CD14-positive monocyte (primary cell): ENCODE data around the gene B3GNT2. TPM values are rescaled to one million over a fixed set of nuclear protein-coding genes. Genes with fewer than 3 reads are reported as not detected.

Source experiments
- DNase-seq, 3 donors: peaks; one replicate each; pipeline ENCODE4 v3.0.0-alpha.2; 2011 to 2022
- H2AFZ ChIP-seq: 2 replicates; pipeline ENCODE4 v1.6.0; 2012; ENCODE audit warnings: mild to moderate bottlenecking, low read depth, low read length, inconsistent platforms; ENCODE audit not compliant: insufficient read depth, poor library complexity, severe bottlenecking
- H3K27ac ChIP-seq, 2 donors: 1 replicate in 1 of 2; 2 replicates in 1 of 2; pipeline ENCODE4 v1.5.1; 2012 to 2013; ENCODE audit warnings: low read length in 2 of 2, control low read depth in 1 of 2, inconsistent platforms in 1 of 2, low read depth in 1 of 2, mild to moderate bottlenecking in 1 of 2
- H3K27me3 ChIP-seq, 2 donors: one replicate each; pipeline versions ENCODE4 v1.6.0 to v1.6.1; 2011 to 2013; ENCODE audit warnings: low read length in 2 of 2; ENCODE audit not compliant: control insufficient read depth in 2 of 2, insufficient read depth in 2 of 2
- H3K36me3 ChIP-seq, 2 donors: replicated peaks in 1 of 2; 1 replicate in 1 of 2; 2 replicates in 1 of 2; pipeline versions ENCODE4 v1.5.1 to v1.6.1; 2012 to 2013; ENCODE audit warnings: low read length in 2 of 2, control low read depth in 1 of 2, inconsistent platforms in 1 of 2, mild to moderate bottlenecking in 1 of 2; ENCODE audit not compliant: insufficient read depth in 2 of 2, control insufficient read depth in 1 of 2
- H3K4me1 ChIP-seq, 2 donors: 1 replicate in 1 of 2; 2 replicates in 1 of 2; pipeline versions ENCODE4 v1.5.1 to v1.6.1; 2012 to 2013; ENCODE audit warnings: low read length in 2 of 2, control low read depth in 1 of 2, inconsistent platforms in 1 of 2, mild to moderate bottlenecking in 1 of 2, moderate library complexity in 1 of 2; ENCODE audit not compliant: insufficient read depth in 2 of 2, control insufficient read depth in 1 of 2
- H3K4me2 ChIP-seq: replicated peaks from 2 replicates; pipeline ENCODE3; 2012; ENCODE audit warnings: low read length, moderate library complexity, mild to moderate bottlenecking; ENCODE audit not compliant: poor library complexity, severe bottlenecking; ENCODE audit errors: extremely low read depth
- H3K4me3 ChIP-seq, 3 experiments: fragments of 200-600 bp in 1 of 3; sonication (generic) in 1 of 3; replicated peaks in 1 of 3; 1 replicate in 2 of 3; 2 replicates in 1 of 3; pipeline ENCODE4 v1.5.1; 2011 to 2013; ENCODE audit warnings: low read length in 3 of 3, mild to moderate bottlenecking in 3 of 3, control low read depth in 2 of 3, low read depth in 2 of 3, inconsistent platforms in 1 of 3, moderate library complexity in 1 of 3
- H3K79me2 ChIP-seq: 2 replicates; pipeline ENCODE4 v1.6.0; 2012; ENCODE audit warnings: mild to moderate bottlenecking, control low read depth, inconsistent platforms, low read length, moderate library complexity; ENCODE audit not compliant: insufficient read depth
- H3K9ac ChIP-seq: 2 replicates; pipeline ENCODE4 v1.6.0; 2017; ENCODE audit warnings: low read length, mild to moderate bottlenecking; ENCODE audit not compliant: insufficient read depth, poor library complexity, severe bottlenecking
- H3K9me3 ChIP-seq, 2 donors: replicated peaks in 1 of 2; 1 replicate in 1 of 2; 2 replicates in 1 of 2; pipeline versions ENCODE4 v1.5.1 to v1.6.1; 2012 to 2013; ENCODE audit warnings: low read length in 2 of 2, control low read depth in 1 of 2; ENCODE audit not compliant: control insufficient read depth in 1 of 2, insufficient read depth in 1 of 2
- H4K20me1 ChIP-seq: 2 replicates; pipeline ENCODE4 v1.6.0; 2012; ENCODE audit warnings: mild to moderate bottlenecking, low read length, control low read depth, moderate library complexity; ENCODE audit not compliant: insufficient read depth
- H3K27ac Mint-ChIP-seq, 7 donors: one replicate each; pipeline ENCODE4 v1.8.0; 2020; ENCODE audit warnings: mild to moderate bottlenecking in 7 of 7, mixed read lengths in 7 of 7, moderate library complexity in 6 of 7, inconsistent platforms in 2 of 7
- H3K27me3 Mint-ChIP-seq, 3 donors: one replicate each; pipeline ENCODE4 v1.8.0; 2021 to 2022; ENCODE audit warnings: low read depth in 3 of 3, mild to moderate bottlenecking in 3 of 3, mixed read lengths in 3 of 3, moderate library complexity in 3 of 3, inconsistent platforms in 1 of 3
- H3K36me3 Mint-ChIP-seq, 2 donors: one replicate each; pipeline ENCODE4 v1.8.0; 2020; ENCODE audit warnings: mixed read lengths in 2 of 2, inconsistent platforms in 1 of 2, mild to moderate bottlenecking in 1 of 2
- H3K4me1 Mint-ChIP-seq: one replicate; pipeline ENCODE4 v1.8.0; 2020; ENCODE audit warnings: mild to moderate bottlenecking, mixed read lengths
- H3K4me3 Mint-ChIP-seq, 2 donors: one replicate each; pipeline ENCODE4 v1.8.0; 2020; ENCODE audit warnings: mild to moderate bottlenecking in 2 of 2, mixed read lengths in 2 of 2, moderate library complexity in 1 of 2
- H3K9me3 Mint-ChIP-seq, 7 donors: one replicate each; pipeline ENCODE4 v1.8.0; 2020 to 2022; ENCODE audit warnings: mixed read lengths in 7 of 7, mild to moderate bottlenecking in 6 of 7, moderate library complexity in 6 of 7, inconsistent platforms in 2 of 7
- CTCF ChIP-seq: fragments of 200-600 bp; IDR thresholded peaks from one replicate; pipeline ENCODE4 v1.8.0; 2022; ENCODE audit warnings: antibody characterized with exemption, mild to moderate bottlenecking
- WGBS: methylation state at CpG from one replicate; pipeline ENCODE4 v1.1.5; 2013; ENCODE audit warnings: missing lambda C conversion rate; ENCODE audit not compliant: insufficient coverage; 5-methylcytosine and 5-hydroxymethylcytosine counted together
- intact Hi-C, 2 donors: fragments of 100-400 bp; cut with micrococcal nuclease; formaldehyde crosslinking; loops; one replicate each; pipeline versions ENCODE4 v1.15.0 to v1.15.1; 2023
- polyA plus RNA-seq, 3 donors: library from polyadenylated mRNA; depleted of rRNA in 1 of 3; unstranded in 2 of 3; stranded (reverse) in 1 of 3; fragments of 300-500 nt in 2 of 3; fragments of >200 nt in 1 of 3; fragmentation: Illumina TruSeq in 2 of 3; gene quantifications; 1 replicate in 2 of 3; 2 replicates in 1 of 3; pipeline ENCODE4 v1.2.3, GENCODE V29; 2012 to 2021

B3GNT2 gene
- polyA plus RNA-seq, 3 donors: 15.9 to 34.7 (median 18.5) TPM

- Mint-ChIP-seq H3K9me3 (peaks cover 4 to 12% (median 7%) of the 10 kb centered on the region in 7 donors), H3K4me3 (no peak overlapping the region), H3K27me3 (no peaks in the 10 kb centered on the region), H3K36me3 (peaks cover 9 to 23% of the 10 kb centered on the region in 2 donors), H3K4me1 (peaks cover 86% of the 10 kb centered on the region), H3K27ac (peak overlapping the region; percentile 53 to 87 (median 82))
- TF ChIP-seq CTCF: no peak
- H3K4me1 ChIP-seq: peaks cover 60 to 70% of the 10 kb centered on the region in 2 donors
- 88% methylated on average over 8 of the region's 11 CpGs for WGBS
- DNase-seq: no peak
- intact Hi-C loops: no loop called here
- H3K4me3 ChIP-seq: no peak overlapping the region
- no peak overlapping the region for H2AFZ ChIP-seq
- peaks cover 100% of the 10 kb centered on the region for H3K79me2 ChIP-seq
- H3K4me2 ChIP-seq: no peak overlapping the region
- peaks cover 5 to 8% of the 10 kb centered on the region in 2 donors for H3K9me3 ChIP-seq
- peaks cover 0 to 5% of the 10 kb centered on the region in 2 donors for H3K36me3 ChIP-seq
- H3K9ac ChIP-seq: no peak overlapping the region
- H3K27me3 ChIP-seq: no peaks in the 10 kb centered on the region
- peaks cover 100% of the 10 kb centered on the region for H4K20me1 ChIP-seq
- H3K27ac ChIP-seq: peak overlapping the region; percentile 18 to 59
Observed at GRCh38 chr2:62215306-62216064, 19.6 kb downstream of the B3GNT2 start.

GRCh38 chr2:62216113-62216512, 20.2 kb downstream of the B3GNT2 start:
- Histone ChIP-seq H3K9ac (no peak overlapping the region), H3K4me1 (peaks cover 61 to 75% of the 10 kb centered on the region in 2 donors), H2AFZ (no peak overlapping the region), H4K20me1 (peaks cover 100% of the 10 kb centered on the region), H3K4me2 (peak overlapping the region; percentile 31), H3K4me3 (peak overlapping the region in 1 of 3 experiments; percentile 13), H3K9me3 (peaks cover 5 to 8% of the 10 kb centered on the region in 2 donors), H3K27me3 (no peaks in the 10 kb centered on the region), H3K27ac (peak overlapping the region; percentile 30 to 59), H3K36me3 (peaks cover 0 to 5% of the 10 kb centered on the region in 2 donors), H3K79me2 (peaks cover 100% of the 10 kb centered on the region)
- H3K9me3 Mint-ChIP-seq: peaks cover 4 to 12% (median 7%) of the 10 kb centered on the region in 7 donors
- no peaks in the 10 kb centered on the region for H3K27me3 Mint-ChIP-seq
- no peak overlapping the region for H3K4me3 Mint-ChIP-seq
- WGBS: 91% methylated on average over 2 of the region's 2 CpGs
- H3K4me1 Mint-ChIP-seq: peaks cover 89% of the 10 kb centered on the region
- peaks cover 9 to 22% of the 10 kb centered on the region in 2 donors for H3K36me3 Mint-ChIP-seq
- no peak for DNase-seq
- H3K27ac Mint-ChIP-seq: peak overlapping the region; percentile 76 to 91 (median 87)
- intact Hi-C loops: no loop called here
- no peak for TF ChIP-seq CTCF
